CD4-positive, alpha-beta memory T cell (primary cell): ENCODE data around the gene BIRC6. TPM values are rescaled to one million over a fixed set of nuclear protein-coding genes. Genes with fewer than 3 reads are reported as not detected.

Experiments used
- CTCF ChIA-PET: fragments of 350-600 bp; sonication (Branson Sonifier 250); formaldehyde crosslinking; loops from one replicate; lab custom pipeline; 2021; ENCODE audit warnings: inconsistent platforms; ENCODE audit not compliant: partially characterized antibody; lab: Charles Lee
- POLR2A ChIA-PET: fragments of 350-600 bp; sonication (Branson Sonifier 250); formaldehyde crosslinking; loops from one replicate; lab custom pipeline; 2021; ENCODE audit not compliant: partially characterized antibody; lab: Charles Lee
- DNase-seq, 5 donors: peaks; one replicate each; pipeline versions ENCODE4 v3.0.0 to v3.0.0-alpha.2; 2020 to 2022; ENCODE audit warnings: mixed read lengths in 1 of 5
- H3K27ac ChIP-seq: one replicate; pipeline ENCODE4 v1.7.0; 2013; ENCODE audit warnings: low read depth, low read length
- H3K27me3 ChIP-seq: 2 replicates; pipeline ENCODE4 v1.7.0; 2013; ENCODE audit warnings: mild to moderate bottlenecking, low read length, moderate library complexity; ENCODE audit not compliant: insufficient read depth
- H3K36me3 ChIP-seq: 2 replicates; pipeline ENCODE4 v1.7.0; 2013; ENCODE audit warnings: mild to moderate bottlenecking, low read length, moderate library complexity; ENCODE audit not compliant: insufficient read depth
- H3K4me1 ChIP-seq: 2 replicates; pipeline ENCODE4 v1.7.0; 2013; ENCODE audit warnings: mild to moderate bottlenecking, low read length, moderate library complexity; ENCODE audit not compliant: insufficient read depth
- H3K4me3 ChIP-seq, 2 donors: one replicate each; pipeline ENCODE4 v1.7.0; 2013; ENCODE audit warnings: low read length in 2 of 2, mild to moderate bottlenecking in 1 of 2
- H3K9me3 ChIP-seq, 2 donors: one replicate each; pipeline ENCODE4 v1.7.0; 2013; ENCODE audit warnings: low read length in 2 of 2, control low read depth in 1 of 2; ENCODE audit not compliant: control insufficient read depth in 1 of 2
- H3K27ac Mint-ChIP-seq, 7 donors: one replicate each; pipeline ENCODE4 v1.8.0; 2020 to 2021; ENCODE audit warnings: mixed read lengths in 7 of 7, mild to moderate bottlenecking in 6 of 7, inconsistent platforms in 3 of 7, moderate library complexity in 3 of 7
- H3K27me3 Mint-ChIP-seq, 2 donors: one replicate each; pipeline ENCODE4 v1.8.0; 2020 to 2021; ENCODE audit warnings: mixed read lengths in 2 of 2
- H3K36me3 Mint-ChIP-seq, 2 donors: one replicate each; pipeline ENCODE4 v1.8.0; 2020 to 2021; ENCODE audit warnings: mixed read lengths in 2 of 2, inconsistent platforms in 1 of 2, mild to moderate bottlenecking in 1 of 2
- H3K4me1 Mint-ChIP-seq, 4 donors: one replicate each; pipeline ENCODE4 v1.8.0; 2020 to 2021; ENCODE audit warnings: mixed read lengths in 4 of 4, mild to moderate bottlenecking in 1 of 4
- H3K4me3 Mint-ChIP-seq, 8 donors: one replicate each; pipeline ENCODE4 v1.8.0; 2020 to 2021; ENCODE audit warnings: mixed read lengths in 8 of 8, mild to moderate bottlenecking in 7 of 8, moderate library complexity in 6 of 8, inconsistent platforms in 3 of 8
- H3K9me3 Mint-ChIP-seq, 8 donors: one replicate each; pipeline ENCODE4 v1.8.0; 2020 to 2021; ENCODE audit warnings: mixed read lengths in 8 of 8, mild to moderate bottlenecking in 5 of 8, inconsistent platforms in 3 of 8, moderate library complexity in 1 of 8
- intact Hi-C: fragments of 100-400 bp; cut with micrococcal nuclease; formaldehyde crosslinking; loops from one replicate; pipeline ENCODE4 v1.15.1; 2023
- polyA plus RNA-seq, 2 donors: library from polyadenylated mRNA; unstranded; fragments of 300-500 nt; fragmentation: Illumina TruSeq; gene quantifications; one replicate each; pipeline ENCODE4 v1.2.3, GENCODE V29; 2021
- total RNA-seq, 2 experiments: library from RNA; stranded (reverse); gene quantifications; one replicate each; pipeline ENCODE4 v1.2.3, GENCODE V29; 2021

Gene BIRC6
- total and polyA plus RNA-seq, 4 experiments from 2014 or later = 19.0 to 151 (median 95.0) TPM

DNA sequence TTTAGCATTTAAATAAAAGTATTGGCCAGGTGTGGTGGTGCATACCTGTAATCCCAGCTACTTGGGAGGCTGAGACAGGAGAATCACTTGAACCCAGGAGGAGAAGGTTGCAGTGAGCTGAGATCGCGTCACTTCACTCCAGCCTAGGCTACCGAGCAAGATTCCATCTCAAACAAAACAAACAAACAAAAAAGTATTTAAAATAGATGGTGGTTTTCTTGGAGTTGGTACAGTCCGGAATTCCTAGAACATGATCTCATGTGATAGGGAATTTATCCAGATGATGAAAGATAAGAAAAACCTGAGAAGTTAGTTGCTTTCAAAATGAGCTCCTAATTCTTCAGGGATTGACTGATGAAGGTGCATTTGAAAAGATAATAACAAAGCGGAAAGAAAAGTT, 62.0 kb downstream of the BIRC6 start:
- intact Hi-C loops = no loop called here
- no peak for DNase-seq
- H3K4me1 ChIP-seq = peaks cover 36% of the 10 kb centered on the region
- ChIA-PET POLR2A (no interaction called here), CTCF (interaction anchor here (1.3 kb wide), 1 partner anchor 8 kb away, joined by 4 read pairs; no protein-coding TSS in a partner anchor)
- Mint-ChIP-seq H3K4me3 (no peak overlapping the region), H3K27ac (no peak overlapping the region), H3K9me3 (no peaks in the 10 kb centered on the region), H3K36me3 (peaks cover 30 to 48% of the 10 kb centered on the region in 2 donors), H3K4me1 (peaks cover 29 to 42% (median 33%) of the 10 kb centered on the region in 4 donors), H3K27me3 (no peaks in the 10 kb centered on the region)
- H3K9me3 ChIP-seq = no peaks in the 10 kb centered on the region
- H3K27ac ChIP-seq = no peak overlapping the region
- H3K4me3 ChIP-seq = no peak overlapping the region
- H3K27me3 ChIP-seq = no peaks in the 10 kb centered on the region
- H3K36me3 ChIP-seq = peaks cover 15% of the 10 kb centered on the region

GRCh38 chr2:32422133-32422532, 65.3 kb downstream of the BIRC6 start:
- Histone ChIP-seq H3K27me3 (no peaks in the 10 kb centered on the region), H3K27ac (no peak overlapping the region), H3K4me3 (no peak overlapping the region), H3K4me1 (peaks cover 63% of the 10 kb centered on the region), H3K9me3 (no peaks in the 10 kb centered on the region), H3K36me3 (no peaks in the 10 kb centered on the region)
- no peaks in the 10 kb centered on the region for H3K9me3 Mint-ChIP-seq
- CTCF ChIA-PET = no interaction called here
- H3K27me3 Mint-ChIP-seq = no peaks in the 10 kb centered on the region
- H3K4me3 Mint-ChIP-seq = peak overlapping the region in 2 of 8 donors; percentile 17 to 56
- H3K27ac Mint-ChIP-seq = no peak overlapping the region
- H3K36me3 Mint-ChIP-seq = peaks cover 27 to 37% of the 10 kb centered on the region in 2 donors
- POLR2A ChIA-PET = no interaction called here
- peaks cover 43 to 70% (median 55%) of the 10 kb centered on the region in 4 donors for H3K4me1 Mint-ChIP-seq
- DNase-seq = no peak
- intact Hi-C loops = no loop called here

- H3K27ac Mint-ChIP-seq = no peak overlapping the region
- no peaks in the 10 kb centered on the region for H3K27me3 ChIP-seq
- H3K4me3 ChIP-seq = no peak overlapping the region
- intact Hi-C loops = no loop called here
- H3K9me3 Mint-ChIP-seq = no peaks in the 10 kb centered on the region
- DNase-seq = no peak
- peaks cover 27% of the 10 kb centered on the region in 2 donors for H3K36me3 Mint-ChIP-seq
- H3K27me3 Mint-ChIP-seq = no peaks in the 10 kb centered on the region
- peaks cover 48 to 77% (median 63%) of the 10 kb centered on the region in 4 donors for H3K4me1 Mint-ChIP-seq
- no peak overlapping the region for H3K27ac ChIP-seq
- H3K36me3 ChIP-seq = no peaks in the 10 kb centered on the region
- peaks cover 65% of the 10 kb centered on the region for H3K4me1 ChIP-seq
- no peaks in the 10 kb centered on the region for H3K9me3 ChIP-seq
- ChIA-PET CTCF (no interaction called here), POLR2A (no interaction called here)
- H3K4me3 Mint-ChIP-seq = peak overlapping the region in 1 of 8 donors; percentile 31
These were observed 66.7 kb downstream of the BIRC6 start for GRCh38 chr2:32423536-32423935.

DNA sequence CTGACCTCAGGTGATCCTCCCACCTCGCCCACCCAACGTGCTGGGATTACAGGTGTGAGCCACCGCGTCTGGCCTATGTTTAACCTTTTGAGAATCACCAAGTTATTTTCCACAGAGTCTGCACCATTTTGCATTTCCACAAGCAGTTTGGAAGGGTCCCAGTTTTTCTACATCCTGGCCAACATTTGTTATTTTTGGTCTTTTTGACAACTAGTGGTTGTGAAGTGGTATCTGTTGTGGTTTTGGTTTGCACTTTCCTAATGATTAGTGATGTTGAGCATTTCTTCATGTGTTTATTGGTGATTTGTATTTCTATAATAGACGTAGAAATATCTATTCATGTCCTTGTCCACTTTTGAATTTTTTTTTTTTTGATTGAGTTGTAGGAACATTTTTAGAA, 67.9 kb downstream of the BIRC6 start:
- intact Hi-C loops = no loop called here
- H3K27me3 ChIP-seq = no peaks in the 10 kb centered on the region
- Mint-ChIP-seq H3K27me3 (no peaks in the 10 kb centered on the region), H3K27ac (peak overlapping the region in 2 of 7 donors; percentile 6 to 76), H3K9me3 (no peaks in the 10 kb centered on the region), H3K4me3 (peak overlapping the region in 2 of 8 donors; percentile 12 to 28), H3K4me1 (peaks cover 49 to 76% (median 60%) of the 10 kb centered on the region in 4 donors), H3K36me3 (peaks cover 31 to 33% of the 10 kb centered on the region in 2 donors)
- H3K9me3 ChIP-seq = no peaks in the 10 kb centered on the region
- H3K36me3 ChIP-seq = no peaks in the 10 kb centered on the region
- ChIA-PET POLR2A (interaction anchor here (0.6 kb wide), 1 partner anchor 14 kb away, joined by 3 read pairs; no protein-coding TSS in a partner anchor), CTCF (no interaction called here)
- no peak overlapping the region for H3K27ac ChIP-seq
- peaks cover 61% of the 10 kb centered on the region for H3K4me1 ChIP-seq
- no peak for DNase-seq
- no peak overlapping the region for H3K4me3 ChIP-seq

DNA sequence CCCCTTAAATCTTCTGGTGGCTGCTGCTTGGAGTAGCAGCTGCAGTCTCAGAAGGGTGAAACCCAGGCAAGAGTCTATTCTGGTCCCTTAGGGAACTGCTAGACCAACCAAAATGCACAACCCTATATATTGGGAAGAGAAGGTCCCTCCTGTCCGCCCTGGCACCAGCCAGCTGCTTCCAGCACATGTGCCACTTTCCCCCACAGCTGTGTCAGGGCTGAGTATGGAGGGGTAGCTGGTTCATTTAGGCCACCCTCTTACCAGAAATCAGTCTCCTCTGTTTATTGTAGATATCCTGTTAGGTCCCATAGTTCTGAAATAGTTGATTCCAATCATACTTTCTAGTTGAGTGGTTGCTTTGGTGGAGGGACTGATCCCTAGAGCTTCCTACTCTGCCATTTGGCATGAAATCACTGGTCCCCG, 68.9 kb downstream of the BIRC6 start:
- no peaks in the 10 kb centered on the region for H3K27me3 Mint-ChIP-seq
- Histone ChIP-seq H3K36me3 (no peaks in the 10 kb centered on the region), H3K27ac (no peak overlapping the region), H3K4me1 (peaks cover 60% of the 10 kb centered on the region), H3K27me3 (no peaks in the 10 kb centered on the region), H3K9me3 (no peaks in the 10 kb centered on the region), H3K4me3 (no peak overlapping the region)
- POLR2A ChIA-PET = no interaction called here
- intact Hi-C loops = no loop called here
- peak overlapping the region in 3 of 8 donors; percentile 5 to 76 (median 21) for H3K4me3 Mint-ChIP-seq
- DNase-seq = no peak
- peaks cover 31 to 36% of the 10 kb centered on the region in 2 donors for H3K36me3 Mint-ChIP-seq
- CTCF ChIA-PET = no interaction called here
- H3K9me3 Mint-ChIP-seq = no peaks in the 10 kb centered on the region
- peaks cover 45 to 70% (median 54%) of the 10 kb centered on the region in 4 donors for H3K4me1 Mint-ChIP-seq
- H3K27ac Mint-ChIP-seq = peak overlapping the region in 6 of 7 donors; percentile 25 to 79 (median 53)

DNA sequence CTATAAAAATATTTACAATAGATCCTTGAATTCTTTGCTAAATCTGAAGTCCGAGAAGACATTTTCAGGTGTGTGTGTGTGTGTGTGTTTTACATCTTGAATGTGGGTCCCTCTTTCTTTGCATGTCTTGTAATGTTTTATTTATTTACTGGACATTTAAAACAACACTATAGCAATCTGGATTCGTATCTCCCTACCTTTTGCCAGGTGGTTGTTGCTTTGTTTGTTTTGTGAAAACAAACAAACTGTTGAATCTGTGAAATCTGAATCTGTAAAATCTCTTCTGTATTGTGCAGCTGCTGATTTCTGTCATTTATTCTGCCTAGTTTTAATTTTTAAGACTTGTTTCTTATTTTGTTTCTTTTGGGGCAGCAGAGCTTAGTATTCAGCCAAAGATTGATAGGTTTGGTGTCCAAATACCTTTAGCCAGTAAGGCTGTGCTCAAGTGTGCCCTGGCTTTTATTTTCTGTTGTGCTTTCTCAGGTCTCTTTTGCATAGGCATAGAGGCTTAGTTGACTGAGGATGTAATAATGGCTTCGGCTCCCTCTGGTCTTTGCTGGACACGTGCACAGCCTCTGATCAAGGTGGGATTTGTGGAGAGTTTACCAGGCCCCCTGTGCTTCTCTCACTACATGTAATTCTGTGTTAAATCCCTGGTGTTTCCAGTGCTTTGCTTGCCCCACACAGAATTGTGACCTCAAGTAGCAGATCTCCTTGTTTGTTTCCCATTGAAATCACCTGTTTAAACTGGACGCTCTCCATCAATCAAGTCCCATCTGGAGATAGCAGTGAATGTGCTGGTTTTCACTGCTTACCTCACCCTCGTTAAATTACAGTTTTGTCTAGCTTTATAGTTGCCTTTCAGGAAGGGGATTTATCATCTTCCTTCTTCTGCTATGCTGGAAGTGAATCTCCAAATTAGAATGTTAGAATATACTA, 71.1 kb downstream of the BIRC6 start:
- DNase-seq = no peak
- H3K4me1 ChIP-seq = peaks cover 43% of the 10 kb centered on the region
- no peaks in the 10 kb centered on the region for H3K27me3 ChIP-seq
- intact Hi-C loops = no loop called here
- ChIA-PET POLR2A (interaction anchor here (0.6 kb wide), 1 partner anchor 27 kb away, joined by 3 read pairs; no protein-coding TSS in a partner anchor), CTCF (no interaction called here)
- no peak overlapping the region for H3K4me3 ChIP-seq
- peaks cover 36 to 55% (median 45%) of the 10 kb centered on the region in 4 donors for H3K4me1 Mint-ChIP-seq
- peaks cover 5% of the 10 kb centered on the region for H3K36me3 ChIP-seq
- no peaks in the 10 kb centered on the region for H3K9me3 Mint-ChIP-seq
- H3K4me3 Mint-ChIP-seq = peak overlapping the region in 1 of 8 donors; percentile 27
- no peaks in the 10 kb centered on the region for H3K9me3 ChIP-seq
- no peaks in the 10 kb centered on the region for H3K27me3 Mint-ChIP-seq
- H3K27ac ChIP-seq = no peak overlapping the region
- H3K27ac Mint-ChIP-seq = peak overlapping the region in 6 of 7 donors; percentile 1 to 57 (median 33)
- peaks cover 29 to 33% of the 10 kb centered on the region in 2 donors for H3K36me3 Mint-ChIP-seq

- Histone ChIP-seq H3K36me3 (peaks cover 5% of the 10 kb centered on the region), H3K4me3 (no peak overlapping the region), H3K4me1 (peaks cover 18% of the 10 kb centered on the region), H3K27me3 (no peaks in the 10 kb centered on the region), H3K9me3 (no peaks in the 10 kb centered on the region), H3K27ac (no peak overlapping the region)
- POLR2A ChIA-PET = no interaction called here
- Mint-ChIP-seq H3K4me3 (no peak overlapping the region), H3K9me3 (no peaks in the 10 kb centered on the region), H3K27ac (no peak overlapping the region), H3K36me3 (peaks cover 36% of the 10 kb centered on the region in 2 donors), H3K27me3 (no peaks in the 10 kb centered on the region), H3K4me1 (peaks cover 19 to 31% (median 25%) of the 10 kb centered on the region in 4 donors)
- no peak for DNase-seq
- CTCF ChIA-PET = interaction anchor here (1.1 kb wide), 1 partner anchor 26 kb away, joined by 3 read pairs; no protein-coding TSS in a partner anchor
- intact Hi-C loops = no loop called here
These were observed 74.0 kb downstream of the BIRC6 start for GRCh38 chr2:32430804-32431203.
